H1 (cell line): Measurements from ENCODE around the gene TPT1. TPM values are rescaled to one million over a fixed set of nuclear protein-coding genes. Genes with fewer than 3 reads are reported as not detected.

Experiments
- CTCF ChIA-PET: fragments of 300-600 bp; sonication (Branson Sonifier 250); formaldehyde crosslinking; loops from one replicate; lab custom pipeline; 2021; ENCODE audit not compliant: partially characterized antibody; lab: Charles Lee
- POLR2A ChIA-PET: fragments of 300-600 bp; sonication (Branson Sonifier 250); formaldehyde crosslinking; loops from one replicate; lab custom pipeline; 2021; ENCODE audit warnings: inconsistent platforms; ENCODE audit not compliant: partially characterized antibody; lab: Charles Lee
- DNase-seq, 2 experiments: peaks; one replicate each; pipeline versions ENCODE4 v3.0.0 to v3.0.0-alpha.2; 2010 to 2022; ENCODE audit warnings: low spot score in 2 of 2, low read depth in 1 of 2, mixed read lengths in 1 of 2
- FAIRE-seq: peaks from 2 replicates; lab custom pipeline; 2011; peaks lifted over from hg19 to GRCh38; lab: Jason Lieb, UNC
- H2AFZ ChIP-seq: 2 replicates; pipeline ENCODE4 v1.8.1; 2012; ENCODE audit warnings: low read length, inconsistent platforms
- H2AK5ac ChIP-seq: 2 replicates; pipeline ENCODE4 v1.6.1; 2013; ENCODE audit warnings: low read depth, low read length
- H2BK120ac ChIP-seq: replicated peaks from 2 replicates; pipeline ENCODE3; 2013; ENCODE audit warnings: low read depth, low read length, inconsistent platforms
- H2BK12ac ChIP-seq: 2 replicates; pipeline ENCODE4 v1.6.1; 2013; ENCODE audit warnings: low read depth, low read length
- H2BK15ac ChIP-seq: 2 replicates; pipeline ENCODE4 v1.6.1; 2013; ENCODE audit warnings: low read length
- H2BK20ac ChIP-seq: 2 replicates; pipeline ENCODE4 v1.6.1; 2013; ENCODE audit warnings: low read length
- H2BK5ac ChIP-seq: 2 replicates; pipeline ENCODE4 v1.6.1; 2013; ENCODE audit warnings: low read depth, low read length
- H3K14ac ChIP-seq: 2 replicates; pipeline ENCODE4 v1.6.1; 2013; ENCODE audit warnings: inconsistent platforms; ENCODE audit not compliant: insufficient read length
- H3K18ac ChIP-seq: 2 replicates; pipeline ENCODE4 v1.6.1; 2013; ENCODE audit warnings: low read length; ENCODE audit errors: extremely low read depth
- H3K23ac ChIP-seq: 2 replicates; pipeline ENCODE4 v1.6.1; 2013; ENCODE audit warnings: inconsistent platforms; ENCODE audit not compliant: insufficient read length
- H3K23me2 ChIP-seq: 2 replicates; pipeline ENCODE4 v1.6.1; 2013; ENCODE audit warnings: low read depth, low read length
- H3K27ac ChIP-seq: 2 replicates; pipeline ENCODE4 v1.6.1; 2011; ENCODE audit warnings: low read depth, low read length, inconsistent platforms
- H3K27me3 ChIP-seq, 4 experiments: replicated peaks in 1 of 4; 1 replicate in 1 of 4; 2 replicates in 3 of 4; pipeline versions ENCODE4 v1.6.1 to v1.8.1; 2011 to 2013; ENCODE audit warnings: low read length in 3 of 4, mild to moderate bottlenecking in 3 of 4, inconsistent platforms in 2 of 4, mixed read lengths in 2 of 4, moderate library complexity in 1 of 4; ENCODE audit not compliant: control insufficient read depth in 3 of 4, insufficient read depth in 3 of 4; ENCODE audit errors: extremely low read depth in 1 of 4
- H3K36me3 ChIP-seq, 4 experiments: 2 replicates each; pipeline versions ENCODE4 v1.6.1 to v1.8.1; 2011 to 2013; ENCODE audit warnings: mild to moderate bottlenecking in 4 of 4, low read length in 3 of 4, moderate library complexity in 2 of 4, control low read depth in 1 of 4, inconsistent platforms in 1 of 4; ENCODE audit not compliant: insufficient read depth in 4 of 4, control insufficient read depth in 2 of 4
- H3K4ac ChIP-seq: replicated peaks from 2 replicates; pipeline ENCODE3; 2013; ENCODE audit warnings: low read length, low read depth, mixed read lengths, inconsistent platforms; ENCODE audit not compliant: insufficient read length
- H3K4me1 ChIP-seq, 4 experiments: replicated peaks in 1 of 4; 1 replicate in 1 of 4; 2 replicates in 3 of 4; pipeline versions ENCODE4 v1.6.1 to v1.8.1; 2011 to 2013; ENCODE audit warnings: low read length in 3 of 4, inconsistent platforms in 2 of 4, mixed read lengths in 1 of 4; ENCODE audit not compliant: insufficient read depth in 4 of 4, control insufficient read depth in 3 of 4
- H3K4me2 ChIP-seq, 2 experiments: 2 replicates each; pipeline versions ENCODE4 v1.6.1 to v1.8.1; 2011 to 2013; ENCODE audit warnings: low read depth in 2 of 2, low read length in 2 of 2, control low read depth in 1 of 2, inconsistent platforms in 1 of 2, mild to moderate bottlenecking in 1 of 2; ENCODE audit not compliant: insufficient read depth in 1 of 2
- H3K4me3 ChIP-seq, 4 experiments: fragments of 200-600, 300-600 bp in 1 of 4; sonication (generic), shearing (Covaris generic), sonication (Bioruptor Twin) in 1 of 4; 2 replicates each; pipeline versions ENCODE4 v1.5.1 to v1.8.1; 2011 to 2016; ENCODE audit warnings: low read length in 4 of 4, low read depth in 3 of 4, control low read depth in 2 of 4, inconsistent platforms in 2 of 4, mild to moderate bottlenecking in 2 of 4, mixed read lengths in 1 of 4, moderate library complexity in 1 of 4; ENCODE audit not compliant: insufficient read depth in 2 of 4; ENCODE audit errors: extremely low read depth in 1 of 4
- H3K56ac ChIP-seq: replicated peaks from 2 replicates; pipeline ENCODE3; 2013; ENCODE audit warnings: low read depth, mild to moderate bottlenecking, mixed read lengths, low read length, inconsistent platforms; ENCODE audit not compliant: insufficient read length
- H3K79me1 ChIP-seq: 2 replicates; pipeline ENCODE4 v1.6.1; 2013; ENCODE audit warnings: low read depth, low read length, control low read depth
- H3K79me2 ChIP-seq, 2 experiments: 2 replicates each; pipeline versions ENCODE4 v1.6.1 to v1.8.1; 2012 to 2013; ENCODE audit warnings: low read length in 2 of 2, mild to moderate bottlenecking in 2 of 2, inconsistent platforms in 1 of 2; ENCODE audit not compliant: insufficient read depth in 2 of 2, control insufficient read depth in 1 of 2
- H3K9ac ChIP-seq, 4 experiments: replicated peaks in 1 of 4; 1 replicate in 1 of 4; 2 replicates in 3 of 4; pipeline versions ENCODE4 v1.6.1 to v1.8.1; 2011 to 2013; ENCODE audit warnings: low read depth in 3 of 4, low read length in 3 of 4, control low read depth in 2 of 4, mild to moderate bottlenecking in 2 of 4, moderate library complexity in 2 of 4, inconsistent platforms in 1 of 4; ENCODE audit errors: extremely low read depth in 1 of 4
- H3K9me3 ChIP-seq, 2 experiments: 2 replicates each; pipeline versions ENCODE4 v1.6.1 to v1.8.1; 2012 to 2013; ENCODE audit warnings: mild to moderate bottlenecking in 2 of 2, moderate library complexity in 2 of 2, control low read depth in 1 of 2, inconsistent platforms in 1 of 2, low read depth in 1 of 2, low read length in 1 of 2, mixed read lengths in 1 of 2; ENCODE audit not compliant: insufficient read depth in 2 of 2
- H4K20me1 ChIP-seq, 2 experiments: replicated peaks in 1 of 2; 2 replicates each; pipeline versions ENCODE3 to v1.8.1; 2011 to 2013; ENCODE audit warnings: inconsistent platforms in 2 of 2, low read length in 2 of 2, mild to moderate bottlenecking in 1 of 2; ENCODE audit not compliant: insufficient read depth in 2 of 2, control insufficient read depth in 1 of 2
- H4K5ac ChIP-seq: 2 replicates; pipeline ENCODE4 v1.6.1; 2013; ENCODE audit warnings: low read length, low read depth, mixed read lengths, inconsistent platforms; ENCODE audit not compliant: insufficient read length
- H4K8ac ChIP-seq: 2 replicates; pipeline ENCODE4 v1.8.0; 2013; ENCODE audit warnings: mild to moderate bottlenecking, moderate library complexity, low read length, inconsistent platforms; ENCODE audit not compliant: insufficient read depth; ENCODE audit errors: extremely low read depth
- H4K91ac ChIP-seq: replicated peaks from 2 replicates; pipeline ENCODE3; 2013; ENCODE audit warnings: low read length, mixed read lengths, inconsistent platforms; ENCODE audit not compliant: insufficient read length
- CHD1 ChIP-seq: IDR thresholded peaks from 2 replicates; pipeline ENCODE4 v1.6.1; 2012; ENCODE audit warnings: low read depth, low read length, improper control_type of control experiment
- FOSL1 ChIP-seq: IDR thresholded peaks from 2 replicates; pipeline ENCODE4 v1.6.1; 2011; ENCODE audit warnings: mild to moderate bottlenecking, low read depth, low read length, moderate library complexity; ENCODE audit not compliant: insufficient read depth
- POU5F1 ChIP-seq: IDR thresholded peaks from 2 replicates; pipeline ENCODE4 v1.6.1; 2011; ENCODE audit warnings: low read depth, mild to moderate bottlenecking, low read length, moderate library complexity
- WGBS, 2 experiments: shearing (Covaris generic) in 1 of 2; methylation state at CpG; one replicate each; pipeline versions ENCODE4 v1.1.6 to v1.1.7; 2013 to 2015; ENCODE audit warnings: low lambda C conversion rate in 2 of 2, mixed read lengths in 2 of 2, inconsistent platforms in 1 of 2, low coverage in 1 of 2, missing lambda C conversion rate in 1 of 2; ENCODE audit not compliant: insufficient replicate concordance in 2 of 2, insufficient coverage in 1 of 2, insufficient read length in 1 of 2; ENCODE audit errors: extremely low coverage in 1 of 2, missing lambda C conversion rate in 1 of 2; 5-methylcytosine and 5-hydroxymethylcytosine counted together
- polyA plus RNA-seq, 7 experiments: library from polyadenylated mRNA; depleted of rRNA in 3 of 7; stranded (reverse) in 5 of 7; unstranded in 2 of 7; fragments of >200 nt in 5 of 7; fragments of 200-250 nt in 2 of 7; gene quantifications; 1 replicate in 5 of 7; 2 replicates in 1 of 7; 4 replicates in 1 of 7; pipeline versions ENCODE4 v1.2.1 to v1.2.3, GENCODE V29; 2011 to 2013; ENCODE audit warnings: missing spikeins in 2 of 7, mixed read lengths in 2 of 7
- total RNA-seq: library from RNA; stranded (reverse); fragmentation: NEBNext Ultra II Directional; extraction: Animal tissue kit (Norgen Biotek cat#: 25700); gene quantifications from 2 replicates; pipeline ENCODE4 v1.2.1, GENCODE V29; 2021

TPT1 gene
- total and polyA plus RNA-seq, 2 of the 8 experiments (the other 6 are each of a cell fraction or from before 2014, with no cell fraction given): 2,245 to 2,279 TPM

- 97% methylated on average over 2 of the region's 2 CpGs; no CpG with 5 or more reads in 1 of the 2 experiments for WGBS, 2 experiments
- POLR2A ChIA-PET: interaction anchor here (15.0 kb wide), 1 partner anchor 9 kb away, joined by 138 read pairs; the partner anchor contains the start of gene TPT1
- no peak overlapping the region for H3K27ac ChIP-seq
- TF ChIP-seq FOSL1 (no peak), POU5F1 (no peak), CHD1 (no peak)
These were observed 8.5 kb upstream of the TPT1 start for GRCh38 chr13:45349438-45349837.

More at GRCh38 chr13:45349438-45349837, 8.5 kb upstream of the TPT1 start:
- Histone ChIP-seq H3K14ac (no peak overlapping the region), H3K9me3 (no peaks in the 10 kb centered on the region), H3K4ac (no peak overlapping the region), H3K56ac (no peak overlapping the region), H3K23me2 (no peaks in the 10 kb centered on the region), H3K79me1 (no peaks in the 10 kb centered on the region), H3K4me2 (no peak overlapping the region), H2AFZ (no peak overlapping the region), H4K8ac (no peak overlapping the region), H3K23ac (no peak overlapping the region), H4K91ac (no peak overlapping the region), H4K5ac (no peak overlapping the region), H2BK15ac (no peak overlapping the region), H2BK120ac (no peak overlapping the region), H3K4me3 (no peak overlapping the region), H3K36me3 (peaks cover 2 to 28% (median 7%) of the 10 kb centered on the region in 4 experiments; a peak in 7 of 8 replicates), H2BK12ac (no peak overlapping the region), H3K9ac (no peak overlapping the region), H3K79me2 (no peaks in the 10 kb centered on the region), H2BK5ac (no peak overlapping the region), H2AK5ac (no peak overlapping the region), H3K18ac (no peak overlapping the region), H2BK20ac (no peak overlapping the region), H4K20me1 (no peaks in the 10 kb centered on the region), H3K27me3 (no peaks in the 10 kb centered on the region), H3K4me1 (no peaks in the 10 kb centered on the region)
- CTCF ChIA-PET: interaction anchor here (0.6 to 7.6 kb wide), 4 partner anchors 7 to 1363 kb away, joined by 3 to 34 read pairs (median 4); no protein-coding TSS in a partner anchor
- DNase-seq (no peak), FAIRE-seq (no peak)
